CD4-positive, alpha-beta T cell treated with Interferon gamma for 1 hour (primary cell): ENCODE measurements around the gene ADGRF1.
"Not testable (repeated sequence)": the region's sequence is repeated elsewhere in the genome, so short reads cannot be mapped to it uniquely, and the experiment has no call there.

ENCODE experiments used
- DNase-seq: peaks from one replicate; pipeline ENCODE4 v3.0.0-alpha.2; 2020

The ADGRF1 gene

DNA sequence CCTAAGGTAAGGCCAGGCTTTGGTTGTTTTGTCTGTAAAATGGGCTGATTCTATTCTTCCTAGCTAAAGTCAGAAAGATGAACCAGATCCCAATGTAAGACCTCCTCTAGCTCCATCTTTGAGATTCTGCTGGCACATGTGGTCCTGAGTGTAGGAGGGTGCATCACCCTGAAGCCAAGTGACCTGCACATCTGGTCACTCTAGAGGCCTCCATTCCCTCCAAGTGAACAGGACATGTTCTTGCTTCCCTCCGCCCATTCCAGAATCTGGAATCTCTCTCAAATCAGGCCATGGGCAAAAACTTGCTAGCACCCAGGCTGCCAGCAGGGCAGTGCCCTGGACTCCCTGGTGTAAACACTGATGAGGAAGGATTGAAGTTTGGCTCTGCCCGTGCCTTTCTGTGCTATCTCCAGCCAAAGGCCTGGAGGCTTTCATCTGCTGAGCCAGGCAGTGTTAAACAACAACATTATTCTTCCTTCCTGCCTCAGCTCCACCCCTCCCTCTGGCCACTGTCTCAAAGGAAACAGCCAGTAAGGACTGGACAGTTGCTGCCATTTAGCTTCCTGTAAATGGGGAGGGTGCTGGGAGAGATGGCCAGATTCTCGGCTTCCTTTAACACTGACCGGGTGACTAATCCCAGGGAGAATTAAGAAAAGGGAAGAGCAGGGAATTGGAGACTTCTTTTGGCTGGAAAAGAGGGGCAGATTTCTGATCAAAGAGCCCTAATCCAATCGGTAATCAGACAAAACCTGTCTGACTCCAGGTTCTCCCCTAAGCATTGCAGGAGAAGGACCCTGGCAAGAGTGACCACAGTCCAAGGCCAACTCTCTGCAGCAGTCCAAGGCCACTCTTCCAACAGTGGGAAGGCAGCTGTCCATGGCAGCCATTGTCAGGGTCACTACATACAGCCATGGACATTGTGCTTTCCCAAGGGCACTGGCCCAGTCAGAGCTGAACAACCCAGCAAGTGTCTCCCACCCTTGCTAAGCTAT lies 19.5 kb upstream of the ADGRF1 start:
- DNase-seq, result no peak

- DNase-seq, result no peak
Measured at GRCh38 chr6:47059216-47059885, 17.2 kb upstream of the ADGRF1 start.

- no peak for DNase-seq
Measured at GRCh38 chr6:47057830-47058540, 15.9 kb upstream of the ADGRF1 start.

DNA sequence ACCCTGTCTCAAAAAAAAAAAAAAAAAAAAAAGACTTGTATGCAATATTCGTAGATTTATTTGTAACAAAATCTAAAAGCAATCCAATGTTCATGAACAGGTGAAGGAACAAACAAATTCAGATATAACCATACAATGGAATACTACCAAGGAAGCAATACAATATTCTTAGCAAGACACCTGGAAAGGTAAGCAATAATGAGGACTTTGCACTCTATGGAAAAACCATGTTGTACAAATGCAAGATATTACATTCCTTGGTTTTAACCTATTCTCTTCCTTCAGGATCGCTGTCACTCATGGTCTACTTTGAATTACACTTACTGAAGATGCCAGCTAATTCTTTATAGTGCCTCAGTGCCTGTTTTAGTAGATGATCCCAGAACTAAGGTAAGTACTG lies 14.7 kb upstream of the ADGRF1 start:
- no peak for DNase-seq

DNA sequence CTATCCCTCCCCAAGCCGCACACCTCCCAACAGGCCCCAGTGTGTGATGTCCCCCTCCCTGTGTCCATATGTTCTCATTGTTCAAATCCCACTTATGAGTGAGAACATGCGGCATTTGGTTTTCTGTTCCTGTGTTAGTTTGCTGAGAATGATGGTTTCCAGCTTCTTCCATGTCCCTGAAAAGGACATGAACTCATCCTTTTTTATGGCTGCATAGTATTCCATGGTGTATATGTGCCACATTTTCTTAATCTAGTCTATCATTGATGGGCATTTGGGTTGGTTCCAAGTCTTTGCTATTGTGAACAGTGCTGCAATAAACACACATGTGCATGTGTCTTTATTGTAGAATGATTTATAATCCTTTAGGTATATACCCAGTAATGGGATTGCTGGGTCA lies 12.2 kb upstream of the ADGRF1 start:
- DNase-seq, result not testable (repeated sequence)

DNA sequence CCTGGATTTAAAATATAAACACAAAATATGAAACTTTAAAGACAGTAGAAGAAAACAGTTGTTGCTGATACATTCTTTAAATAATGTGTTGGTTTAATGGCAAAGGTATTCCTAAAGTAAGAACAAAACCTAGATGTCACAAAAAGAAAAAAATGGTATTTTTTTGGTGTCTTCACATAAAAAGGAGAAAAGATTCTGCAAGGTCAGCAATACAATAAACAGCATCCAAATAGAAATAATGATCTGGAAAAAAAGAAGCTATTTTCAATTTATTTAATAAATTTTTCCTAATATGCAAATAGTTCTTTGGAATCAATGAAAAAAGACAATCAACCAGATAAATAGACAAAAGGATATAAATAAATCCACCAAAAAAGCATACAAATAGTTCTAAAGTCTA lies 6.5 kb upstream of the ADGRF1 start:
- DNase-seq, result no peak

DNA sequence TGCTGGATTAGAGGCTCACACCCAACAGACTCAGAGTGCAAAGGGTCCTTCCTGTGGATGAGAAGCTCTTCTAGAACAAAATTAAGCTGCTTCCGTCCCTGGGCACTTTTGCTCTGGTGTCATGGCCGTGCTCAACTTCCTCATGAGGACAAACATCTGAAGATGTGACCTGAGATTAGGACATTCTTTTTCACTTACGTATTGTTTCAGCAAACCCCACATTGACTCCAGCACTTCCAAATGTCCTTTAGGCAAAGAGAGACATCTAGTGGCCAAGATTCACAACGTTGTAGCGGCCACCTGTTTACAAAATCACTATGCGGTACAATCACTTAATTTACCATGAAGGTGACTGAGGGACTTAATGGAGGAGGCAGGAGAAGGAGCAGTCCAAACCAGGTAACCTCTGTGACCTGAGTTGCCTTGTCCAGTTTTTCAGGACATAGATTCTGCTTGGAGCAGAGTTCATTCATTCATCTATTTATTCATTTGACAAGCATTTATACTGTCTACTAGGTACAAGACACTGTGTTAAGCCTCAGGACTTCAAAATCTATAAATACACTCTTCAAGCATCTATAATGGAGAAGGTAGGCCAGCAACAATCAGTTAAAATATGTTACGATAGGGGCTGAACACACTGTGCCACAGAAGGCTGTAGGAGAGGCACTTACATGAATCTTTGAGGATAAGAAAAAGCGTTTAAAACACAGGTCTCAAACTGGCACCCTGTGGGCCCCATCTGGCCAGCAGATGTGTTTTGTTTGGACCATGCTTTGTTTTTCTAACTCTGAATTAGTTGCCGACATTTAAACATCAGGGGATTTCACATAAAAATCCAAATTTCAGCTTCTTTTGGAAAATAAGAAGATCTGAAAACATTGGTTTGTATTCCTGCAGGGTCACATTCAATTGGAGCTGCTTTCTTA lies 5.6 kb upstream of the ADGRF1 start:
- DNase-seq, result no peak

DNA sequence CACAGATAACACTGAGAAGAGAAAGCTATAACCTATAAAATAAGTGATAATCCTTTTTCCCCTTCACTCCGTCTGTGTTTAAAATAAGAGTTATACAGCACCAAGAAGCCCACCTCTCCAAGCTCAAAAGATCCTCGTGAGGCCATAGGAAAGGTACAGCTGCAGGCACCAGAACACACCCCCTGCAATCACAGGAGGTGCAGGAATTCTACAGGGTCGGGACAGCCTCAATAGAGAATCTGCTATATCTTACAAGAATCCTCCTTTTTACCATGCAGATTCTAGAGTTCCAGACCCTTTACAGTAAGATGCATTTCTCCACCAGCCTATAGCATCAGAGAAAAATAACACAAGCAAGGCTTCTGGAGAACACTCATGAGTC lies 5.0 kb upstream of the ADGRF1 start:
- DNase-seq, result no peak

DNA sequence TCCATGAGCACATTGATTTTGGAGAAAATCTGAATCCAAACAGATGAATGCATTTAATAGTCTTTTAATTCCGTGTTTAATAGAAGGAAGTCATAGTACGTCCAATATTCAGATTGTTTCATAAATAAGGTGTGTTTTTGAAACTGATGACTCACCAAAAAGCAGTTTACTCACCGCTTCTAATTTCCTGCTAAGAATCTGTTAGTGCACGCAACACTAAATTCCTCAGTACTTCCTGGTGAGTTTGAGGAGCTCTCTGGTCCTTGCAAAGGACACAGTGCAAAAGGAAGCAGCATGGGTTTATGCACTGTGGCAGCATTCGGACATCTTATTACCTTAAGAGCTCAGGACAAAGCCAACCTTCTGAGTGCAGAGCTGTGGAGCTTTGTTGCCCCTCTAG lies 2.3 kb upstream of the ADGRF1 start:
- no peak for DNase-seq

DNA sequence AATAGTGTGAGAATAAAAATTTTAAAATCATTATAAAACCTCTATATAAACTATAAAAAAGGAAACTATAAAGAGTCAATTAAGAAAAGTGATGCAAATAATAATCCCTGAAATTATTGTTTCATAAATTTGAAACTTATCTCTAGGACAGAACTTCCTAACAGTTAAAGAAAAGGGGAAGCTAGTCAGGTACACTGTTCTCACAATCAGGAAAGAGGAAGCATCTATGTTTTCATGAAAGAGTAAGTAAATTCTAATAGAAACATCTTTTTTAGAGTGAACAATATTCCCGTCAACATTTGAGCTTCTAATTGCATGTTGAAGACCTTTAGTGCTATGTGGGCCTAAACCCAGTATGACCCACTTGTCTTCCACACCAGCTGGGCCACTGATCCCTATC lies 1.2 kb upstream of the ADGRF1 start:
- no peak for DNase-seq

GRCh38 chr6:47041741-47042140 lies 391 bp downstream of the ADGRF1 start:
- DNase-seq, result no peak

- DNase-seq, result no peak
Measured at GRCh38 chr6:47034926-47035325, 7.2 kb downstream of the ADGRF1 start.

DNA sequence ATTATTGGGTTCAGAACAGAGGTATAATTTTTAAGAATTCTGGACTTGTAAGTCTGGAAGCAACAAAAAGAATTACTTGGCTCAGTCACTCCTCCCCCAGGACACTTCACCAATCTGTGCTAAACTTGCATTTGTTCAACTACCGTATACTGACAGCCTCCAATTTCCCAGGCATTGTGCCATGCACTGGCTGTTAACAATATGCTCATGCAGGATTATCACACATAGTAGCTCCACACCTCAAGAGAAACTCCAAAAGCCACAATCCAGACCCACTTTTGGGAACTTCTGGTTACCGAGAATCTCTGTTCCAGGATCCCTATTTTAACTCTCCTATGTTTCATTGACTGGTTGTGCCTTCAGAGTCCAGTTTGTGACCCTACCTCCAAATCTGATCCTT lies 7.7 kb downstream of the ADGRF1 start:
- DNase-seq, result no peak

GRCh38 chr6:47032974-47033765 lies 9.0 kb downstream of the ADGRF1 start:
- no peak for DNase-seq

DNA sequence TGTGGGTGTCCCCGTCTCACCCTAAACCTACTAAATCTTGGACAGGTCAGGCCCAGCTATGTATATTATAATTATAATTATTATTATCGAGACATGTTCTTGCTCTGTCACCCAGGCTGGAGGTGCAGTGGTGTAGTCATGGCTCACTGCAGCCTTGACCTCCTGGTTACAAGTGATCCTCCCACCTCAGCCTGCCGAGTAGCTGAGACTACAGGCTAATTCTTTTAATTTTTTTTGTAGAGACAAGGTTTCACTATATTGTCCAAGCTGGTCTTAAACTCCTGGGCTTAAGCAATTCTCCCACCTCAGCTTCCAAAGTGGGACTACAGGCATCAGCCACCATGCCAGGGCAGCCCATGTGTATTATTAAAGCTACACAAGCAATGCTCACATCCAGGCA lies 10.5 kb downstream of the ADGRF1 start:
- DNase-seq, result no peak

DNA sequence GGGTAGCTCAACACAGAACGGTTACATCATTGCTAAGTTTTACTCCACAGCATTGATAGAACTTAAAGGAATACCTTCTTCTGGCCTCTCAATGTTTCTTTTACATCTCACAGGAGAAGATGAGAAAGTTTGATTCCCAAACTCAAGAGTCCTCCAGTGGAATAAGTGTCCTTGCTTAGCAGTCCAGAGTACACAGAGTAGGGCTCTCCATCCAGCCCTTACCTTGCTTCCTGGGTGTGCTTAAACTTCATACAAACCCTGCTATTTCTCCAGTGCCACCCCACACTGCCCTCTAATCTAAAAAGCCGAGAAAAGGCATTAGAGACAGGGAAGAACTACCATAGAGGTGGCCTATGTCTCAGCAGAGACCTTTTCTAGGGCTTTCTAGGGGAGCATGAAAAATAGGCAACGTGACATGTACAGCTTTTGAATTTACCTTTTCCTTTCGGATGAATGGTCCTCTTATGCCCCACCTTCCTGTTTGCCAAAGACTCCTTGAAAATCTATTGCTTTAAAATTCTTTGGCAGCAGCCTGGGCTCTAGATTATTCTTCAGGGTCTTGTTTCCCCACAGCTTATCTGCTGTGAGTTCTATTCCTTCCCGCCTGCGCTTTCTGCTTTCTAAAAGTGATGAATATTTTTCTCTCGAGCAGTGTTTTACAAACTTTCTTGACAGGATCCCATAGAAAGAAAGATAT lies 12.1 kb downstream of the ADGRF1 start:
- no peak for DNase-seq

DNA sequence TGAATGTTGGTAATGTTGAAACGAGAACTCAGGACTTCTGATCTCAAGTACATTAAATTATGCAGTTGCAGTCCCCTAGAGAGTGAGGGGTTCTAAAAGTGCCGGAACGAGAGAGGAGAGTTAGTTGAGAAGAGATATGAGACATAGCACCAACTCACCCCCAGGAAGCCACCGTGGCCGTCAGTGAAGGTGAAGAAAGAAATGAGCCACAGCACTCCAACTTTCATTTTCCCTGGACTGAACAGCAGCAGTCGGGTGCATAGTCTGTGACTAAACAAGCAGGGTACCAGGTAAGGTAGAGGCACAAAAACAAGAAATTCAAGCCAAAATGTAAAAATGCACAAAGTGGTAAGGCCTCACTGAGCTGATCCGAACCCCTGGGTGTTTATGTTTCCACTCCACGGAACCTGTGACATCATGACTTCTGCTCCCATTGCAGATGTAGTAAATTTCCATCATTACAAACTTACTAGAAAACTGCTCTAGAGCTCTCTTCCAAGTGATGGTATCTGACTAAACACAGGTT lies 13.2 kb downstream of the ADGRF1 start:
- no peak for DNase-seq

DNA sequence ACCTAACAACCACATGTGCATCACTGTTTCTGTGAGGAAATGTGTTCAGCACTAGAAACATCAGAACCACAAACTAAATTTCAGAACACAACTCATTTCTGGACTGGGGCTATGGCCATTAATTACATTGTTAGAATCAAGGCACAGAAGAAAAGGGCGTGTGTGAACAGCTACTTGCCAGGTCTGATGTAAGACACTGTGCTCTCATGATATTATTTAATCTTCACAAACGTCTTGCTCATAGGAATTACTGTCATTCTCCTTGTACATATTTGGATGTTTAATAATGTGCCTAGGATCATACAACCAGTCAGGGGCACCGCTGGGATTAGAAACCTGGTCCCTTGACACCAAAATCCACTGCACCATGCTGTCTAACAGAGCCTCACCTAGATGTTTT lies 14.8 kb downstream of the ADGRF1 start:
- DNase-seq, result no peak

GRCh38 chr6:47026679-47027078 lies 15.5 kb downstream of the ADGRF1 start:
- DNase-seq, result no peak

DNA sequence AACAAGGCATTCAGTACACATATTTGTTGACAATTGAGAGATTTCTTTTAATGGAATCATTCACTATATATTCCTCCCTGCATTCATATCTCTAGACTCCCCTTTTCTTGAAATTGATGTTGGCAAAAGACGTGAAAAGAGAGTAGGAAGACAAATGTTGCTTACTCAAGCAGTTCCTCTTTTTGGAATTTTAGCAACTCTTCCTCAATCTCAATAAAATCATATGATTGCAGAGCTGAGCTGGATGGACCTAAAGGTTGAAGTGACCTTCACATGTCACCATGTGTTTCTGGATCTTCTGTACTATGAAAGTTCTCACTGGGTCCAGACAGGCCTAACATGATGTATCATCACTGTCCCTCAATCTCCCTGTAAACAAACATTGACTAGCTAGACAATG lies 18.6 kb downstream of the ADGRF1 start:
- DNase-seq, result no peak

DNA sequence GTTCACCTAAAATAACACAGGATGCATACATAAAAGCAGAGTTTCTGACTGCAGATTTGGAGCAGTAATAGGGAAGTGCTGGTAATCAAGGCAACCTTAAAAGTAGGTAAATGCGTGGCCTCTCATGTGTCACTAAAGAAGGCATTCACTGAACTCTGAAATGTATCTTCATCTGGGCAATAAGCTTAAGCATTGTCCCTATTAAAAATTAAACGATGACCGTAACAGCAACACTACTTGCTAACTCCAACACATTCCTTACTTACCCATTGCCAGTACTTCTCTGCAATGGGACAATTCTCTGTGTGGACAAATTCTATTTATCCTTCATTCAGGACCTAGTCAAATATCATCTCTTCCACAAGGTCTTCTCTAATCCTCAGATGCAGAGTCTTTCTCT lies 19.9 kb downstream of the ADGRF1 start:
- DNase-seq, result no peak
